ENCODE results near the gene ZNF860. TPM values are rescaled to one million over a fixed set of nuclear protein-coding genes. Genes with fewer than 3 reads are reported as not detected.

The ZNF860 gene
- total and polyA plus RNA-seq, 2 donors (not counting 1 experiment from before 2014, with no cell fraction given) = 16.2 to 41.4 TPM

DNA sequence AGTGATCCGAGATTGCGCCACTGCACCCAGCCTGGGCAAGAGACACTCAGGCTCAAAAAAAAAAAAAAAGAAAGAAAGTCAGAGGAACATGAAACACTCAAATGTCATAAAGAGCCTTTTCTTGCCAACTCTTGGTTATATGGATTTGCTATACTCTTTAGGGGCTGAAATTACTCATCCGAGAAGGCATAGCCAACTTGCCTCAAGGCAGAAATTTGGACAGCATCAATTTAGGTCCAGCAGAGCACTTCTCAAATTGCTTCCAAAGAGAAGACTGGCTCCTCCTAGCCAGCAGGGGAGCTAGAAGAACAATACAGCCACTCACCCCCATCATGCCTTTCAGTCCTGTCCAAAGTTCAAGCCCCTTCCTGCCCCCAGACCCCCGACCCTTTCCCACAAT is 44.3 kb upstream of the ZNF860 start:
- Histone ChIP-seq H4K20me1 (ENCODE audit: control insufficient read depth, insufficient read depth, low read length, poor library complexity, severe bottlenecking) (no peaks in the 10 kb centered on the region), H3K4me2 (replicated peaks; ENCODE audit: low read depth, low read length, poor library complexity, severe bottlenecking) (peak overlapping the region; percentile 3), H3K36me3 (replicated peaks in 1 of 2; ENCODE audit: control extremely low read depth in 1 of 2, control insufficient read depth in 1 of 2, extremely low read depth in 1 of 2, insufficient read depth in 2 of 2, low read length in 1 of 2) (peaks cover 1 to 7% of the 10 kb centered on the region in 2 experiments), H3K9me3 (ENCODE audit: control extremely low read depth in 1 of 3, control insufficient read depth in 2 of 3, insufficient read depth in 1 of 3, low read length in 2 of 3) (peaks cover 0 to 4% (median 0%) of the 10 kb centered on the region in 3 donors), H3K79me2 (ENCODE audit: control insufficient read depth, insufficient read depth, low read length) (peaks cover 97% of the 10 kb centered on the region), H3K9ac (ENCODE audit: low read length) (no peak overlapping the region), H3K4me3 (ENCODE audit: control extremely low read depth in 1 of 5, extremely low read depth in 1 of 5, insufficient read depth in 1 of 5, low read depth in 2 of 5, low read length in 4 of 5) (no peak overlapping the region), H2AFZ (ENCODE audit: insufficient read depth, low read depth, low read length, poor library complexity, severe bottlenecking) (no peak overlapping the region), H3K27me3 (replicated peaks in 1 of 4; ENCODE audit: control extremely low read depth in 1 of 4, control insufficient read depth in 3 of 4, insufficient read depth in 4 of 4, low read length in 3 of 4) (no peaks in the 10 kb centered on the region), H3K4me1 (ENCODE audit: control insufficient read depth in 2 of 2, insufficient read depth in 2 of 2, low read length in 2 of 2) (peaks cover 79 to 90% of the 10 kb centered on the region in 2 donors), H3K27ac (ENCODE audit: low read length in 2 of 2) (no peak overlapping the region)
- CTCF ChIA-PET = no interaction called here
- POLR2A ChIA-PET = interaction anchor here (0.7 to 2.5 kb wide), 3 partner anchors 14 to 201 kb away, joined by 3 to 8 read pairs (median 3); no protein-coding TSS in a partner anchor
- ATAC-seq (ENCODE audit: low read depth) (no peak), DNase-seq (no peak)
- WGBS (ENCODE audit: insufficient coverage) = 98% methylated on average over 4 of the region's 4 CpGs
- H3K4me1 Mint-ChIP-seq = peaks cover 44% of the 10 kb centered on the region
- H3K27me3 Mint-ChIP-seq = no peaks in the 10 kb centered on the region
- intact Hi-C loops (cut with micrococcal nuclease) = no loop called here
- TF ChIP-seq, protein P1, sequence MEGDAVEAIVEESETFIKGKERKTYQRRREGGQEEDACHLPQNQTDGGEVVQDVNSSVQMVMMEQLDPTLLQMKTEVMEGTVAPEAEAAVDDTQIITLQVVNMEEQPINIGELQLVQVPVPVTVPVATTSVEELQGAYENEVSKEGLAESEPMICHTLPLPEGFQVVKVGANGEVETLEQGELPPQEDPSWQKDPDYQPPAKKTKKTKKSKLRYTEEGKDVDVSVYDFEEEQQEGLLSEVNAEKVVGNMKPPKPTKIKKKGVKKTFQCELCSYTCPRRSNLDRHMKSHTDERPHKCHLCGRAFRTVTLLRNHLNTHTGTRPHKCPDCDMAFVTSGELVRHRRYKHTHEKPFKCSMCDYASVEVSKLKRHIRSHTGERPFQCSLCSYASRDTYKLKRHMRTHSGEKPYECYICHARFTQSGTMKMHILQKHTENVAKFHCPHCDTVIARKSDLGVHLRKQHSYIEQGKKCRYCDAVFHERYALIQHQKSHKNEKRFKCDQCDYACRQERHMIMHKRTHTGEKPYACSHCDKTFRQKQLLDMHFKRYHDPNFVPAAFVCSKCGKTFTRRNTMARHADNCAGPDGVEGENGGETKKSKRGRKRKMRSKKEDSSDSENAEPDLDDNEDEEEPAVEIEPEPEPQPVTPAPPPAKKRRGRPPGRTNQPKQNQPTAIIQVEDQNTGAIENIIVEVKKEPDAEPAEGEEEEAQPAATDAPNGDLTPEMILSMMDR (IDR thresholded peaks at IDR 0.05) = no peak
- no peak for TF ChIP-seq EZH2 (IDR thresholded peaks at IDR 0.05; ENCODE audit: borderline replicate concordance, insufficient read depth, low read depth, low read length, poor library complexity, severe bottlenecking)
- H3K9me3 Mint-ChIP-seq (ENCODE audit: insufficient read depth) = no peaks in the 10 kb centered on the region
- H3K4me3 Mint-ChIP-seq = no peak overlapping the region
- H3K27ac Mint-ChIP-seq = no peak overlapping the region

DNA sequence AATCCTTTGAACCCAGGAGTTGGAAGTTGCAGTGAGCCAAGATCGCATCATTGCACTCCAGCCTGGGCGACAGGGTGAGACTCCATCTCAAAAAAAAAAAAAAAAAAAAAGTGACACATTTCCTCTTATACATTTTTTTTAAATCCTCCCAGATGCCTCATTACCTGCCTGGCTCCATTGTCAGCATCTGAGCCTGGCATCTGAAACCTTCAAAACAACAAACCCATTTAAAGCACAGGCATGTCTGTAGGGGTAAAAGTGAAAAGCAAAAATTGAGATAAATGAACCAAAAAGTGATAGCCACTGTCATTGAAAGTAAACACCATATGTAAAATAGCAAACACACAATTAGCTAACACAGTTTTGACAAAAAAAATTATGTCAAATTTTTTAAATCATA is 39.1 kb upstream of the ZNF860 start:
- Histone ChIP-seq H3K4me1 (ENCODE audit: control insufficient read depth in 2 of 2, insufficient read depth in 2 of 2, low read length in 2 of 2) (peaks cover 83 to 90% of the 10 kb centered on the region in 2 donors), H3K79me2 (ENCODE audit: control insufficient read depth, insufficient read depth, low read length) (peaks cover 100% of the 10 kb centered on the region), H3K4me3 (ENCODE audit: control extremely low read depth in 1 of 5, extremely low read depth in 1 of 5, insufficient read depth in 1 of 5, low read depth in 2 of 5, low read length in 4 of 5) (no peak overlapping the region), H2AFZ (ENCODE audit: insufficient read depth, low read depth, low read length, poor library complexity, severe bottlenecking) (no peak overlapping the region), H3K36me3 (replicated peaks in 1 of 2; ENCODE audit: control extremely low read depth in 1 of 2, control insufficient read depth in 1 of 2, extremely low read depth in 1 of 2, insufficient read depth in 2 of 2, low read length in 1 of 2) (peaks cover 1 to 12% of the 10 kb centered on the region in 2 experiments), H3K9me3 (ENCODE audit: control extremely low read depth in 1 of 3, control insufficient read depth in 2 of 3, insufficient read depth in 1 of 3, low read length in 2 of 3) (peaks cover 0 to 7% (median 2%) of the 10 kb centered on the region in 3 donors), H4K20me1 (ENCODE audit: control insufficient read depth, insufficient read depth, low read length, poor library complexity, severe bottlenecking) (no peaks in the 10 kb centered on the region), H3K27me3 (replicated peaks in 1 of 4; ENCODE audit: control extremely low read depth in 1 of 4, control insufficient read depth in 3 of 4, insufficient read depth in 4 of 4, low read length in 3 of 4) (no peaks in the 10 kb centered on the region), H3K27ac (ENCODE audit: low read length in 2 of 2) (no peak overlapping the region), H3K9ac (ENCODE audit: low read length) (no peak overlapping the region), H3K4me2 (replicated peaks; ENCODE audit: low read depth, low read length, poor library complexity, severe bottlenecking) (peak overlapping the region; percentile 24)
- Mint-ChIP-seq H3K27me3 (no peaks in the 10 kb centered on the region), H3K4me3 (peak overlapping the region; percentile 52), H3K4me1 (peaks cover 53% of the 10 kb centered on the region), H3K27ac (peak overlapping the region; percentile 80), H3K9me3 (ENCODE audit: insufficient read depth) (no peaks in the 10 kb centered on the region)
- ATAC-seq (ENCODE audit: low read depth) = no peak
- CTCF ChIA-PET = interaction anchor here (0.9 to 1.6 kb wide), 3 partner anchors 11 to 25 kb away, joined by 3 to 5 read pairs (median 4); no protein-coding TSS in a partner anchor
- DNase-seq = no peak
- no CpG with 5 or more reads among the region's 2 CpGs for WGBS (ENCODE audit: insufficient coverage)
- intact Hi-C loops (cut with micrococcal nuclease) = no loop called here
- TF ChIP-seq, protein P1 (IDR thresholded peaks at IDR 0.05) = no peak
- TF ChIP-seq EZH2 (IDR thresholded peaks at IDR 0.05; ENCODE audit: borderline replicate concordance, insufficient read depth, low read depth, low read length, poor library complexity, severe bottlenecking) = no peak
- POLR2A ChIA-PET = interaction anchor here (1.0 kb wide), 1 partner anchor 15 kb away, joined by 4 read pairs; no protein-coding TSS in a partner anchor
